HG03066 (cell line): ENCODE data around the gene CACNG7.

ENCODE experiments used
- ATAC-seq: cut with Tn5 transposase; IDR thresholded peaks from one replicate; pipeline ENCODE4 v1.9.1; 2021; ENCODE audit warnings: low read depth; ENCODE audit not compliant: unreplicated experiment

CACNG7 gene

DNA sequence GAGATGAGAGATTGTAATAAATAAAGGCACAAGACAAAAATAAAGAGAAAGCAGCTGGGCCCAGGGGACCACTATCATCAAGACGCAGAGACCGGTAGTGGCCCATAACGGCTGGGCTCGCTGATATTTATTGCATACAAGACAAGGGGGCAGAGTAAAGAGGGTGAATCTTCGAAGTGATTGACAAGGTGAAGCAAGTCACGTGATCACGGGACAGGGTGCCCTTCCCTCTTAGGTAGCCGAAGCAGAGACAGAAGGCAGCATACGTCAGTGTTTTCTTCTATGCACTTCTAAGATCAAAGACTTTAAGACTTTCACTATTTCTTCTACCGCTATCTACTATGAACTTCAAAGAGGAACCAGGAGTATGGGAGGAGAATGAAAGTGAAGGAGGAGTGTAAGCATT, 31.7 kb upstream of the CACNG7 start:
- no peak for ATAC-seq

DNA sequence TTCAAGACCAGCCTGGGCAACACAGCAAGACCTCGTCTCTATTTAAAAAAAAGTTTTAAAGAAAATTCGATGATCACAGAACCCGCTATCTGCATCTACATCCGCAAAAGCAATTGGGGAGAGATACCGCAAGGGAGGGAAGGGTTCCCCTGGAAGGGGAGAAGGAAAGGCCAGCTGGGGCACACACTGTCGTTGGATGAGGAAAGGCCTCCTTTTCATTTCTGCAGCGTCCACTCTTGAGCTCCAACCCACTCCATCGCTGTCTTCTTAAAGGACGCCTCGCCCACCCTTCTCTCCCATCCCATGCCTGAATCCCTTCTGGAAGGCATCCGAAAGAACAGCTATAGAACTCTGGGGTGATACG, 30.3 kb upstream of the CACNG7 start:
- ATAC-seq: no peak

- peak; percentile 78 for ATAC-seq
Measured at GRCh38 chr19:53879140-53880081, 29.7 kb upstream of the CACNG7 start.

DNA sequence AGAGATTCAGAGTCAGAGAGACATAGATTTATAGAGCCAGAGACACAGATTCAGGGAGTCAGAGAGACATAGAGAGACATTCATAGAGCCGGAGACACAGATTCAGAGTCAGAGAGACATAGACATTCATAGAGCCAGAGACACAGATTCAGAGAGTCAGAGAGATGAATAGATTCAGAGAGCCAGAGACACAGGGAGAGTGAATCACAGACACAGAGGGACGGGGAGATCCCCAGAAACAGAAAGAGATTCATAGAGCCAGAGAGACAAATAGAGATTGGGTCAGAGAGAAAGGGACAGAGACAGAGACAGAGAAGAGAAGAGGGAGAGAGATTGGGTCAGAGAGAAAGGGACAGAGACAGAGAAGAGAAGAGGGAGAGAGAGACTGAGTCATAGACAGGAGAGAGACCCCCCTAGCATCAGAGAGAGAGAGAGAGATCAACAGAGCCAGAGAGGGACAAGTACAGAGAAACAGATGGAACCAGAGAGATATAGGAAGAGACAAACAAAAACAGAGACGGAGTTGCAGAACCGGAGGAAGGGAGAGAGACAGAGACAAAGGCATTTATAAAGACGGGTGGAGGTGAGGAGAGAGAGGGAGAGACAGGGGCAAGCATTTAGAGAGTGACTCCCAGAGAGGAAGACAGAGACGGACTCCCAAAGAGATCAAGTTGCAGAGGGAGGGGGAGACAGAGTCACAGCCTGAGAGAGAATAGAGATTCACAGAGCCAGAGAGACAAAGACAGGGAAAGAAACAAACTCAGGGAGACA, 28.2 kb upstream of the CACNG7 start:
- ATAC-seq: no peak

DNA sequence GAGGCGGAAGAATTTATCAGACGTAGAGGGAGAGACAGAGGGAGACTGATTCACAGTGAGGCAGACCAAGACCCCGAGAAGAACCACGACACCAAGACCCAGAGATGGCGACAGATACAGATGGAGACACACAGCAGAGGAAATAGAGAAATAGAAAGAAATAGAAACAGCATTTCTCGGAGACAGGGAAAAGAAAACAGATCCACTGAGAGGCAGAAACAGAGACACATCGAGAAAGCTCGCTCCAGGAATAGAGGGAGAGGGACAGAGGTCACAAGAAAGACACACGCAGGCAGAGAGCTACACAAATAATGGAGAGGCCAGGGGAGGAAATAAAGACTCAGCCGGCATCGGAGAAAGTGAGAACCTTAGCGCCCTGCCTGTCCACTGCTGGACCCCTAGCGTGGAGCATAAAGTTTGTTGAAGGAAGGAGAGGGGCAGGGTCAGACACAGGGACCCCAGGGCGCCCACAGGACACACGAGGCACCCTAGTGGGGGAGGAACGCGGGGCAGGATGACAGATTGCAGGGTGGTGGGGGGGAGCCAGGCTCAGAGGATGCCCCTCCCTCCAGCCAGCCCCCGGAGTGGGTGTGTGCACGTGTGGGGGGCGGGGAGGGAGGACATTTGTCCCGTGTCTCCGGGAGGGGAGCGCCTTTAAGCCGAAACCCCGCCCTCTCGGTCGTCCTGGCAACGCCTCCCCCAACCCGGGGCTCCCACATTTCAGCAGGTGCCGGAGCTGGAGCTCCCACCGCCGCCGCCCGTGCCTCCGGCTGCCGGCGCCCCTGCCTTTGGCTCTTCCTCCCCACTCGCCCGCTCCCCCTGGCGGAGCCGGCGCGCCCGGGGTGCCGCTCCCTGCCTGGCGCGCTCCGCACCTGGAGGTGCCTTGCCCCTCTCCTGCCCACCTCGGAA, 27.3 kb upstream of the CACNG7 start, which contains the start of gene PRKCG:
Gene PRKCG, plus strand, starts transcription at position 716 of the 909 bp plus-strand sequence. CDS start 298 bp downstream, outside the sequence.
- ATAC-seq: no peak

GRCh38 chr19:53882391-53883050, 26.6 kb upstream of the CACNG7 start:
- no peak for ATAC-seq

GRCh38 chr19:53883231-53883661, 25.8 kb upstream of the CACNG7 start:
- no peak for ATAC-seq

DNA sequence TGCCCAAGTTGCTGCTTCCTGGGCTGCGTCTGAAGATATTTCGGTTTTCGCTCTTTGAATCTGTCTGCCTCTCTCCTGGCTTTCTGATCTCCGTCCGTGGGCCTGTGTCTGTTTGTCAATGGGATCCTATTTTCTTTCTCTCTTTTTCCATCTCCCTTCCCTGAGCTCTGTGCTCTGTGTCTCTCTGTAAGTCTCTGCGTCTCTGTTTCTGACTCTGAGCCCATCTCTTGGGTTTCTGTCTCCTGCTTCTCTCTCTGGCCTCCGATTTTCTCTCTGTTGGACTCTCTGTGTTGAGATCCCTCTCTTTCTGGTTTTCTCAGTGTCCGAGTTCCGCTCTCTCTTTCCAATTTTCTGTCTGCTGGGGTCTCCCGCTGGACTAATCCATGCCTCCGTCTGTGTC, 25.3 kb upstream of the CACNG7 start:
- ATAC-seq: no peak

DNA sequence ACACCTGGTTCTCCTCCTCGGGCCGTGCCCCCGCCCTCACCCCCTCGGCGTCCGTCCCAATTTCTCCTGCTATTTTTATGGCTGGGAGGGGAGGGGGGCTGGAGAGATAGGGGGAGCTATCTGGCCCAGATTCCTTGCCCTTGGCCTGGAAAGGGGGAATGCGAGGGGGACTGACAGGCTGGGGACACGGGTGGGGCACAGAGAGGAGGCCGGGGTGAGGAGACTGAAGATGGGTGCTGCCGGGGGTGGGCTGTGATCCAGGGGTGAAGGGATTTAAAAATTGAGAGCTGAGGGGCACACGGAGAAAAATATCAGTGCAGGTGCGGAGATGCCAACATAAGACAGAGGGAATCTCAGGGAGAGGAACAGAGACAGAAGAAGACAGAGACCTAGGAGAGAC, 24.8 kb upstream of the CACNG7 start:
- no peak for ATAC-seq

- ATAC-seq: no peak
Measured at GRCh38 chr19:53885036-53885435, 24.0 kb upstream of the CACNG7 start.

DNA sequence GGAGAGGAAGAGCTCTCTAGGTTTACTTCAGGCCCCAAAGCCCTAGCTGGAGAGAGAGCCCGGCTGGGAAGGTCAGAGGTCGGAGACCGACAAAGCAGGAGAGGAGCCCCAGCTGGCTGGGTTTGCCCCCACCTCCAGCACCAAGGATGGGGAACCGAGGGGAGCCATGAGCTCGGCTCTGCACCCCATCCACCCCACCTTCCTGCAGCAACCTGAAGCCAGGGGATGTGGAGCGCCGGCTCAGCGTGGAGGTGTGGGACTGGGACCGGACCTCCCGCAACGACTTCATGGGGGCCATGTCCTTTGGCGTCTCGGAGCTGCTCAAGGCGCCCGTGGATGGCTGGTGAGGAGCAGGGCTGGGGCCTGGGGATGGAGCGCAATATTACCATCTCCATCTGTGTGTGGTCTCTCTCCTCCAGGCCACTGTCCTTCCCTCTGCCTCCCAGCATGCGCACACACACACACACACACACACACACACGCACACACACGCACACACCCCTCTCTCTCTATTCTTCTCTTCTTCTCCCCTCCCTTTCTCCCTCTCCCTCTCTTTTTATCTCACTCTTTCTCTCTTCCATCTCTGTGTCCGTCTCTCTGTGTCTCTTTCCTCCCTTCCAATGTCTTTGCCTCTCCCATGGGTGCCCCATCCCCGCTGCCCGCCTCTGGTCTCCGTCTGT, 16.6 kb upstream of the CACNG7 start:
- no peak for ATAC-seq

- no peak for ATAC-seq
Measured at GRCh38 chr19:53892981-53893325, 16.1 kb upstream of the CACNG7 start.

- no peak for ATAC-seq
Measured at GRCh38 chr19:53894707-53895106, 14.4 kb upstream of the CACNG7 start.

DNA sequence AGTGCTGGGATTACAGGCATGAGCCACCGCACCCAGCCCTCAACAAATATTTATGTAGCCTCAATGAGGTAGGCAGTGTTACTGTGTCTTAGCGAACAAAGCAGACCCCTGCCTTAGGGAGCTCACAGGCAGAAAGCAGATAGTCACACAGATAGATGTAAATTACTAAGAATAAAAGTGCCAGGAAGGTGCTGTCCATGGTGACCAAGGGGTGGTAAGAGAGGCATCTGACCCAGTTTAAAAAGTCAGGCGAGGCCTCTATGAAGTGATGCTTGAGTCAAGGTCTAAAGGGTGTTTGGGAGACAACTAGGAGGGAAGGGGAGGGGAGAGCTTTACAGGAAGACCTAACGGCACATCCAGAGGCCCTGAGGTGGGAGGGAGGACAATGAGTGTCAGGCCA, 12.4 kb upstream of the CACNG7 start:
- ATAC-seq: no peak

GRCh38 chr19:53897459-53897858, 11.6 kb upstream of the CACNG7 start:
- ATAC-seq: no peak

DNA sequence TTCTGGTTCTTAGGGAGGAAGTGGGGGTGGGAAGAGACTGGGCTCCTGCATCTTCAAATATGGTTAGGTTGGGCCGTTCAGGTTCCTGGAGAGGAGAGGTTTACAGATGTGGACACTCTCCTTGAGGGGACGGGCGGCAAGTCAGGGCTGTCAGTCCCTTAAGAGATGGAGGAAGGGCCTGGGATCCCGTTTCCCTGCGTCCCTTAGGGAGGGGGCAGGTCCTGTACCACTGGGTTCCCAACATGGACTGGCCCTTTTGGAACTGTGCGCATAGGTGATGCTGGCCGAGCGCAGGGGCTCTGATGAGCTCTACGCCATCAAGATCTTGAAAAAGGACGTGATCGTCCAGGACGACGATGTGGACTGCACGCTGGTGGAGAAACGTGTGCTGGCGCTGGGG, 10.9 kb upstream of the CACNG7 start:
- no peak for ATAC-seq

GRCh38 chr19:53898636-53899341, 10.3 kb upstream of the CACNG7 start:
- ATAC-seq: no peak

GRCh38 chr19:53900191-53900860, 8.8 kb upstream of the CACNG7 start:
- ATAC-seq: no peak
